ENCODE data around the gene RAB7A.

GRCh38 chr3:128846486-128846891, 120.5 kb downstream of the RAB7A start:
- TF ChIP-seq EZH2 (IDR thresholded peaks at IDR 0.05; ENCODE audit: insufficient read depth, low read length), result no peak
- TF ChIP-seq, protein P1, sequence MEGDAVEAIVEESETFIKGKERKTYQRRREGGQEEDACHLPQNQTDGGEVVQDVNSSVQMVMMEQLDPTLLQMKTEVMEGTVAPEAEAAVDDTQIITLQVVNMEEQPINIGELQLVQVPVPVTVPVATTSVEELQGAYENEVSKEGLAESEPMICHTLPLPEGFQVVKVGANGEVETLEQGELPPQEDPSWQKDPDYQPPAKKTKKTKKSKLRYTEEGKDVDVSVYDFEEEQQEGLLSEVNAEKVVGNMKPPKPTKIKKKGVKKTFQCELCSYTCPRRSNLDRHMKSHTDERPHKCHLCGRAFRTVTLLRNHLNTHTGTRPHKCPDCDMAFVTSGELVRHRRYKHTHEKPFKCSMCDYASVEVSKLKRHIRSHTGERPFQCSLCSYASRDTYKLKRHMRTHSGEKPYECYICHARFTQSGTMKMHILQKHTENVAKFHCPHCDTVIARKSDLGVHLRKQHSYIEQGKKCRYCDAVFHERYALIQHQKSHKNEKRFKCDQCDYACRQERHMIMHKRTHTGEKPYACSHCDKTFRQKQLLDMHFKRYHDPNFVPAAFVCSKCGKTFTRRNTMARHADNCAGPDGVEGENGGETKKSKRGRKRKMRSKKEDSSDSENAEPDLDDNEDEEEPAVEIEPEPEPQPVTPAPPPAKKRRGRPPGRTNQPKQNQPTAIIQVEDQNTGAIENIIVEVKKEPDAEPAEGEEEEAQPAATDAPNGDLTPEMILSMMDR (IDR thresholded peaks at IDR 0.05; ENCODE audit: insufficient read depth, low read depth, low read length), result no peak

Data from astrocyte (in vitro differentiated cells and primary cell).